ENCODE results near the gene ENAH.
"Not testable (repeated sequence)": the region's sequence is repeated elsewhere in the genome, so short reads cannot be mapped to it uniquely, and the experiment has no call there.

The ENAH gene

DNA sequence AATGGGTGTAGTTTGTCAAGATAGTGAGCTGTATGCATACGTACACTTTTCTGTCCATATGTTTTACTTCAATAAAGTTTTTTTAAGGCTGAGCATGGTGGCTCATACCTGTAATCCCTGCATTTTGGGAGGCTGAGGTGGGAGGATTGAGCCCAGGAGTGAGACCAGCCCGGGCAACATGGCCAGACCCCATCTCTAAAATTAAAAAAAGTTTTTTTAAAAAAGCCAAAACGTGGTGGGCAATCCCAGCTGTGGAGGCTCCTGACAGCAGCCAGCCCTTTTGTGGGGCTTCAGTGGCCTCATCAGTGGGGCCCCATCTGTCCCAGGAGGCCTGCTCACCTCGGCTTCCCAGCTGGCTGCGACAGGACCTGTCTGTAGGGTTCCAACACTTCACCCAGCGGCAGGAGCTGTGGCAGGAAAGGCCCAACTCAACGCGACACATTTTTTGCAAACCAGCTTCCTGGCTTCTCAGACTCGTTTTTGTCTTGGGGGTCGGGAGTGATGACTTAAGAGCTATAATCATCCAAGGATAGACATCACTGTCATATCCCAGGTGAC, 168.2 kb downstream of the ENAH start:
- DNase-seq = no peak

GRCh38 chr1:225483818-225484656, 168.9 kb downstream of the ENAH start:
- no peak for DNase-seq

DNA sequence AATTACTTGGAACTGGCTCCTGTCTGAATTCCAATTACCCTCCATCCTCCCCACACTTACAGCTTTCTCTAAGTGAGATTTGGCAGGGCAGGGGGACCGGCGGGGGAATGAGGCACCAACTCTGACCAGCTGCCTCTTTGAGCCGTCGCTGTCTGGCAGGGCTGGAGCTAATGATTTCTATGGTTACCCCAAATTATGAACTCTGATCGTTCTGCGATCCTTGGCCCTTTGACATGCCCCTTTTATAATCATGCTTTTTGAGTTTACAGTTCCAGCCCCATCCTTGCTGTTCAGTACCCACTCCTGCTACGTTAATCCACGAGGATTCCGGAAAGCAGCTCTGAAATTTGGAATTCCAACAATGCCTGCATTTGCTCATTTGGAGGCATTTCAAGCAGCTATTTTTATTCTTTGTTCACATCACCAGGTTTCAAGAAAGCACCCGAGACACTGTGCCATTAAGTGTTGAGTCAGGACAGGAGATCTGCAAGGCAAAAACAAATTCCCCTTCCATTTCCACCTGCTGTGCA, 170.4 kb downstream of the ENAH start:
- no peak for DNase-seq

GRCh38 chr1:225481738-225482137, 171.2 kb downstream of the ENAH start:
- DNase-seq = peak; percentile 72

DNA sequence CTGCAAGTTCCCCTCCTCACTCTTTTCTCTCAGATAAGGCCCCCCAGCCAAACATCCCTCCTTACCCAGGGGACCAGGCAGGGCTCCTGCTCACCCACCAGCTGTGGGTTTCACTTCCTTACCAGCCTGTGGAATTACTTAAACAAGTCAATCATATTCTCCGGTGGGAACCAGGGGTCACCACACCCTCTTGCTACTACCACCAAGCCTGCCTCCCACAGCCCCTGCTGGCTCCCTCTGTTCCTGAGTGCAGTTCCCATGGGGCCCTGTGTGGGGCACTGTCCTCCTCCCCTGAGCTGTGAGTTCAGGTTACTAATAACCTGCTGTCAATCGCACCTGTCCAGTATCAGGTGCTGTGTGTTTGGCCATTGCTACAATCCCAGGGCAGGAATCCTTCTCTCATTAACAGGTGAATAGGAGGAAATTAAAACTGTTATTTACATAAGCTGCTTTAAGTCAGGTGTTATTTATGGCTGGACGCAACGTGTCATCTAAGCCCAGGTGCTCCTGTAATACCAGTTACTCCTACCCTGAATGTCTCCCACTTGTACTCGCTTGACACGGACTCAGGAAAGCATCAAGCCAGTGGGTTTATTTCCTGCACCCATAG, 172.0 kb downstream of the ENAH start:
- peak; percentile 94 for DNase-seq

- no peak for DNase-seq
These were observed 172.8 kb downstream of the ENAH start for GRCh38 chr1:225479996-225480720.

GRCh38 chr1:225479341-225479740, 173.6 kb downstream of the ENAH start:
- no peak for DNase-seq

GRCh38 chr1:225477296-225477911, 175.5 kb downstream of the ENAH start:
- no peak for DNase-seq

DNA sequence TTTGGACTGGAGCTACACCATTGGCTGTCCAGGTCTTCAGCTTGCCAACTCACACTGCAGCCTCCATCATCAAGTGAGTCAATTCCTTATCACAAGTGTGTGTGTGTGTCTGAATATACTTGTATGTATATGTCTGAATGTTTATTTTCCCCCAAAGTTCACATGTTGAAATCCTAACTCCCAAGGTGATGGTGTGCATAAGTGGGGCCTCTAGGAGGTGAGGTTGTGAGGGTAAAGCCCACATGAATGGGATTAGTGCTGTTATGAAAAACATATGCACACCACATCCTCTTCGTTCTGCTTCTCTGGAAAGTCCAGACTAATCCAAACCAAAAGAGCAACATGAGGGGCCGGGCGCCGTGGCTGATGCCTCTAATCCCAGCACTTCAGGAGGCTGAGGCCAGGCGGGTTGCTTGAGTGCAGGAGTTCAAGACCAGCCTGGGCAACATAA, 176.4 kb downstream of the ENAH start:
- DNase-seq = no peak

GRCh38 chr1:225476100-225476511, 176.8 kb downstream of the ENAH start:
- DNase-seq = no peak

- peak; percentile 83 for DNase-seq
These were observed 177.7 kb downstream of the ENAH start for GRCh38 chr1:225474986-225475820.

- no peak for DNase-seq
These were observed 178.4 kb downstream of the ENAH start for GRCh38 chr1:225474439-225474985.

- DNase-seq = not testable (repeated sequence)
These were observed 179.1 kb downstream of the ENAH start for GRCh38 chr1:225473676-225474438.

DNA sequence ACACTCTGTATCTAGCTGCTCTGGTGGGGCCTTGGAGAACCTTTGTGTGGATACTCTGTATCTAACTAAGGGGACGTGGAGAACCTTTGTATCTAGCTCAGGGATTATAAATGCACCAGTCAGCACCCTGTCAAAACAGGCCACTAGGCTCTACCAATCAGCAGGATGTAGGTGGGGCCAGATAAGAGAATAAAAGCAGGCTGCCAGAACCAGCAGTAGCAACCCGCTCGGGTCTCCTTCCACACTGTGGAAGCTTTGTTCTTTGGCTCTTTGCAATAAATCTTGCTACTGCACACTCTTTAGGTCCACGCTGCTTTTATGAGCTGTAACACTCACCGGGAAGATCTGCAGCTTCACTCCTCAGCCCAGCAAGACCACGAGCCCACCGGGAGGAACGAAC, 179.7 kb downstream of the ENAH start:
- not testable (repeated sequence) for DNase-seq

DNA sequence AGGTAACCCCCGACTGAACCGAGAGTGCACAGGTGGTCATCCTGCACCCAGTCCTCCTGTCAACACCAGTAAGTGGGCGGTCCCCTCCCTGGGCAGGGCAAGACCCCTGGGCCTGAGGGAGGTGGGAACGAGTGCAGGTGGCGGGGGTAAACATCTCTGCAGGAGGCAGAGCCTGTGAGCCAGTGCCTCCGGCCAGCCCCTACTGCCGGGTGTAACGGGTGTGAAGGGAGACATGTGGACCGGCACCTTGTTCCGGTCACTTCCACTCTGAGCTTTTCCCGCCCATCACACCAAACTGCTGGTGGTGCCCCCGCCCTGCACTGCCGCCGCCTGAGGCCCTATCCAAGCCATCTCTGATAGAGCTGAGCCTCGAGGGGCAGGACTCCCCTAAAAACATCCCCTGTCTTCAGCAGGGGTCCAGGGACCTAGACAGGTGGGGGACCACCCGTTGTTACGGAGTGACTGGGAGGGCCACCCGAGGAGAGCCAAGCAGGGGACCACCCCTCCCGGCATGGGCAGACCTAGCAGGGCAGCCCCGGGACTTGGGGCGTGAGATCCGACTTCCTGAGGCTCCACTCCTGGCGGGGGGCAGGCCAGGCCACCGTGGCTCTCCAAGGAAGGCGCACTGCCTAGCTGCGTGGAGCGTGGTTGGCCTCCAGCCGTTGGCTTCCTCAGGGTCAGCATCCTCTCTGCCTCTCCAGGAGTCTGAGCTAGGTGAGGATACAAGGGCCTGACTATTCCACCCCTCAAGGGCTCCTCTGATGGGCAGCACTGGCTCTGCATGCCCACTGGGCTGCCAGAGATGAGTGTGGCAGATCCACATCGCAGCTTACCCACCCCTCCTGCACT, 181.2 kb downstream of the ENAH start:
- DNase-seq = no peak

DNA sequence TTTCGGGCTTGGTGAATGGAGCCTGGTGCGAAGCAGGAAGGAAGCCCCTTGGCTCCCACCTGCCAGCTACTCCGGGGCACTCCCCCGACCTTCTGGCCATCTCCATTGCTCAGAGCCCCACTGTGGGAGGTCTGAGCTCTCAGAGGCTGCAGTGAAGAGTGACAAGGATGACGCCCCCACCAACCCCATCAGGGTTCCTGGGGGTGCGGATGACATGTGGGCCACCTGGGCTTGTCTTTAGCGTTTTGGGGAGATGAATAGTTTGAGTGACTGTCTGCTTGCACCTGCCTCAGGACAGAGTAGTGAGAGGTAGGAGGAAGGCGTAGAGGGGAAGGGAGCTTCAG, 181.8 kb downstream of the ENAH start:
- no peak for DNase-seq

DNA sequence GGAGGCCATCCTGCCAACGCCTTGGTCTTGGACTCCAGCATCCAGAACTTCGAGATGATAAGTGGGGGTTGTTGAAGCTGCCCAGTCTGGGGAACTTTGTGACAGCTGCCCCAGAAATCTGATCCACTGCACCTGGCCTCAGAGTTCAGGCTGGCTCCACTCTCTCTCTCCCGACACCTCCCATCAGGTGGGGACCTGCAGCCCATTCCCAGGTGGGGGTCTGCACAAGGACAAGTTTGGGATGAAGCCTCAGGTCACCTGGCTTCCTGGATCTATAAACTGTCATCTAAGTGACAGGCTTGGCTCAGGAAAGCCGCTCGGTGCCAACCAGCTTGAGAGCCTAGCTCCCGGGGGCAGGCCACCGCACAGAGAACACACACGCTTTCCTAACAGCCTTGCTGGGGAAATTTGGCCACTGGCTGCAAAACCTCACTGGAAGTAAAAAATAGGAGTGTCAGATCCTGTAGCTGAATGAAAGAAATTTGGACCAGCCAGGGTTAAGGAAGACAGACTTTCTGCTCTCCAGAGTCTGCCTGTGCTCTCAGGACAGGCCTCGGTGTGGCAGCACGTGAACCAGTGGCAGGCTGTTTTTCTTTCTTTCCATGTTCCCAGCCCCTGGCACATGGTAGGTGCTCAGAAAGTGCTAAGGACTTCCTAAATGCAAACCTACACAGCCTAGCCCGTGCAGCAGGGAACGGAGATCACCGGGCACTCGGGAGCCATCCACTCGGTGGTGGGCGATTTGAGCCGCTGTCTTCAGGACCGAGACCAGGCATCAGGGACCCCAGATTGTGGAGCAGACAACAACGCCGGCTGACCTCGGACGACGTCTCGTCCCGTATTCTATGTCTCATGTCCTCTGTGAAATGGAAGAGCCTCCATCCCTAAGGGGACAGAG, 182.5 kb downstream of the ENAH start:
- no peak for DNase-seq

DNA sequence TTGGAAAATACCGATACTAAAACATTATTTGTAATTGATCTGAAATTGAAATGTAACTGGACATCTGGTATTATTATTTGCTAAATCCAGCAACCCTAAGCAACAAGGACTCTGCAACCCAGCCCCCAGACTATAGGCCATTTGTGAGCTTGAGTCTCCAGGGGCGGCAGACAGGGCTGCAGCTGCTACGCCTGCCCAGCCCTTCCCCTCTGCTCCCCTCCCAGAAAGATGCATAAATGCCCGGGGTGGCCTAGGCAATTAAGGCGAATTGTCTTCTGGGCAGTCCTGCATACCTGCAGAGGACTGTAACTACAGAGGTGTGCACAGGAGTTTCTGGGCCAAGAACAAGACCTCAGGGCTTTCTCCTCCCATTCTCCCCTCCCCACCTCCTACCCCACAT, 183.9 kb downstream of the ENAH start:
- no peak for DNase-seq

Data from DMS53 (cell line).